ENCODE data around the gene PCBP3.

DNA sequence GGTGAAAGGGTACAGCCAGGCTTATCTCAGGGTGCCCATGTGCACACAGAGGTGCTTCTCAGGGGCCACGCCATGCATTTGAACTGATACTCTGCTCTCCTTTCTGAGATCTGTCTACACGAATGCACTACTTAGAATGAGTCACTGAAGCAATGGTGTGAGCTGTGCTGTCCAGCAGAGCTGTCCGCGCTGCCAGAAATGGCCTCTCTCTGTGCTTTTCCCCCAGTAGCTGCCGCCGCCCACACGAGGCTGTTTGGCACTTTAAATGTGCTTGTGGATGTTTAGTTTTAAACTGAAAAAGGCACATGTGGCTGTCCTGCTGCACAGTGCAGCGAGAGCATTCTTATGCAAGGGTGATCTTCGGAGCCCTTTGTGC, 250.9 kb downstream of the PCBP3 start:
- no peak for TF ChIP-seq POLR2A (IDR thresholded peaks at IDR 0.05; ENCODE audit: extremely low read depth, insufficient read length)
- TF ChIP-seq, protein P1, sequence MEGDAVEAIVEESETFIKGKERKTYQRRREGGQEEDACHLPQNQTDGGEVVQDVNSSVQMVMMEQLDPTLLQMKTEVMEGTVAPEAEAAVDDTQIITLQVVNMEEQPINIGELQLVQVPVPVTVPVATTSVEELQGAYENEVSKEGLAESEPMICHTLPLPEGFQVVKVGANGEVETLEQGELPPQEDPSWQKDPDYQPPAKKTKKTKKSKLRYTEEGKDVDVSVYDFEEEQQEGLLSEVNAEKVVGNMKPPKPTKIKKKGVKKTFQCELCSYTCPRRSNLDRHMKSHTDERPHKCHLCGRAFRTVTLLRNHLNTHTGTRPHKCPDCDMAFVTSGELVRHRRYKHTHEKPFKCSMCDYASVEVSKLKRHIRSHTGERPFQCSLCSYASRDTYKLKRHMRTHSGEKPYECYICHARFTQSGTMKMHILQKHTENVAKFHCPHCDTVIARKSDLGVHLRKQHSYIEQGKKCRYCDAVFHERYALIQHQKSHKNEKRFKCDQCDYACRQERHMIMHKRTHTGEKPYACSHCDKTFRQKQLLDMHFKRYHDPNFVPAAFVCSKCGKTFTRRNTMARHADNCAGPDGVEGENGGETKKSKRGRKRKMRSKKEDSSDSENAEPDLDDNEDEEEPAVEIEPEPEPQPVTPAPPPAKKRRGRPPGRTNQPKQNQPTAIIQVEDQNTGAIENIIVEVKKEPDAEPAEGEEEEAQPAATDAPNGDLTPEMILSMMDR (IDR thresholded peaks at IDR 0.05; ENCODE audit: low read depth, low read length): no peak
